OCI-LY1 (cell line): ENCODE measurements around the gene FCN1.

Experiments
- H2AFZ ChIP-seq: fragments of 200-600 bp; sonication (generic), shearing (Covaris generic); 2 replicates; pipeline ENCODE4 v1.6.0; 2014; ENCODE audit warnings: antibody characterized with exemption, mild to moderate bottlenecking, low read length
- H3F3A ChIP-seq: fragments of 200-600 bp; sonication (generic), shearing (Covaris generic); 2 replicates; pipeline ENCODE4 v1.6.0; 2014; ENCODE audit warnings: mild to moderate bottlenecking, antibody characterized with exemption, low read length, moderate library complexity; ENCODE audit not compliant: insufficient read depth
- H3K27ac ChIP-seq: fragments of 200-600 bp; sonication (generic); 2 replicates; pipeline ENCODE4 v1.5.1; 2014; ENCODE audit warnings: low read length, mixed run types, mild to moderate bottlenecking, low read depth; ENCODE audit not compliant: poor library complexity, severe bottlenecking
- H3K27me3 ChIP-seq: fragments of 200-600 bp; sonication (generic); 2 replicates; pipeline ENCODE4 v1.6.0; 2014; ENCODE audit warnings: antibody characterized with exemption, mild to moderate bottlenecking, low read length, moderate library complexity; ENCODE audit not compliant: insufficient read depth
- H3K36me3 ChIP-seq: fragments of 200-600 bp; sonication (generic); 2 replicates; pipeline ENCODE4 v1.6.1; 2014; ENCODE audit warnings: mild to moderate bottlenecking, antibody characterized with exemption, low read length, moderate library complexity, mixed read lengths; ENCODE audit not compliant: insufficient read depth
- H3K4me1 ChIP-seq: fragments of 200-600 bp; sonication (generic); 2 replicates; pipeline ENCODE4 v1.5.1; 2014; ENCODE audit warnings: mild to moderate bottlenecking, low read length, moderate library complexity; ENCODE audit not compliant: insufficient read depth, severe bottlenecking
- H3K4me2 ChIP-seq: fragments of 200-600 bp; sonication (generic), shearing (Covaris generic); 2 replicates; pipeline ENCODE4 v1.6.1; 2014; ENCODE audit warnings: low read length
- H3K4me3 ChIP-seq: fragments of 200-600 bp; sonication (generic); 2 replicates; pipeline ENCODE4 v1.5.1; 2014; ENCODE audit warnings: low read length, low read depth, mild to moderate bottlenecking, mixed read lengths; ENCODE audit not compliant: poor library complexity, severe bottlenecking
- H3K79me2 ChIP-seq: fragments of 200-600 bp; shearing (Covaris generic); 2 replicates; pipeline ENCODE4 v1.6.1; 2016; ENCODE audit warnings: mixed run types, low read length, mixed read lengths; ENCODE audit not compliant: insufficient read depth
- H3K9ac ChIP-seq: fragments of 200-600 bp; sonication (generic), shearing (Covaris generic); 2 replicates; pipeline ENCODE4 v1.6.1; 2014; ENCODE audit warnings: mild to moderate bottlenecking, low read length, mixed read lengths
- H3K9me2 ChIP-seq: fragments of 200-600 bp; sonication (generic), shearing (Covaris generic); 2 replicates; pipeline ENCODE4 v1.6.1; 2014; ENCODE audit warnings: low read depth, mild to moderate bottlenecking, low read length, mixed read lengths
- H3K9me3 ChIP-seq: fragments of 200-600 bp; shearing (Covaris generic); 2 replicates; pipeline ENCODE4 v1.6.1; 2014; ENCODE audit warnings: low read length, mixed read lengths
- H4K20me1 ChIP-seq: fragments of 200-600 bp; sonication (generic), shearing (Covaris generic); 2 replicates; pipeline ENCODE4 v1.6.0; 2016; ENCODE audit warnings: mild to moderate bottlenecking, low read length; ENCODE audit not compliant: insufficient read depth
- EZH2 ChIP-seq: fragments of 200-600 bp; sonication (generic), shearing (Covaris generic); IDR thresholded peaks from 2 replicates; pipeline ENCODE4 v1.8.0; 2017; ENCODE audit warnings: borderline replicate concordance, mixed run types, mild to moderate bottlenecking, antibody characterized with exemption, low read length, moderate library complexity, mixed read lengths
- TF ChIP-seq, protein P1 (sequence below): fragments of 200-600 bp; sonication (generic), shearing (Covaris generic); IDR thresholded peaks from 2 replicates; pipeline ENCODE4 v1.5.1; 2017; ENCODE audit warnings: mild to moderate bottlenecking, antibody characterized with exemption, low read length, moderate library complexity, mixed read lengths

Gene FCN1

DNA sequence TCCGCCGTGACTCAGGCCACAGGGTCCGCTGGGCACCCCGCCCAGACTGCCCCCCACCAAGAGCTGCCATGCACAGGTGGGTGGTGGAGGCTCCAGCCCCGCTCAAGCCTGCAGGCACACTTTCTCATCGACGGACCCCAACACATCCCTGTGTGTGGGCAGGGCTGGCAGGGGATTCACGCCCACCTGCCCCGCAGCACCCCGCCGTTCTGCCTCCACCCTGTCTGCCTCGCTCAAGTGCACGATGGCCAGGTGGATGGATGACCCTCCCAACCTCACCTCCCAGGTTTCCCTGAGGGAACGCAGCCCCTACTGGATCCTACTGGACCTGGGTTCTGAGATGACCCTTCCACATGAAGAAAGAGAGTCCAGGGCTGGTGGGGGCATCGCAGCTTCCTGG, 26.1 kb upstream of the FCN1 start:
- H3K4me2 ChIP-seq = no peak overlapping the region
- H3F3A ChIP-seq = no peaks in the 10 kb centered on the region
- no peaks in the 10 kb centered on the region for H3K9me2 ChIP-seq
- no peak overlapping the region for H2AFZ ChIP-seq
- peaks cover 14% of the 10 kb centered on the region for H3K27me3 ChIP-seq
- H3K4me1 ChIP-seq = no peaks in the 10 kb centered on the region
- no peak overlapping the region for H3K9ac ChIP-seq
- H3K27ac ChIP-seq = no peak overlapping the region
- no peaks in the 10 kb centered on the region for H3K9me3 ChIP-seq
- H3K4me3 ChIP-seq = no peak overlapping the region
- no peaks in the 10 kb centered on the region for H4K20me1 ChIP-seq
- TF ChIP-seq, protein P1, sequence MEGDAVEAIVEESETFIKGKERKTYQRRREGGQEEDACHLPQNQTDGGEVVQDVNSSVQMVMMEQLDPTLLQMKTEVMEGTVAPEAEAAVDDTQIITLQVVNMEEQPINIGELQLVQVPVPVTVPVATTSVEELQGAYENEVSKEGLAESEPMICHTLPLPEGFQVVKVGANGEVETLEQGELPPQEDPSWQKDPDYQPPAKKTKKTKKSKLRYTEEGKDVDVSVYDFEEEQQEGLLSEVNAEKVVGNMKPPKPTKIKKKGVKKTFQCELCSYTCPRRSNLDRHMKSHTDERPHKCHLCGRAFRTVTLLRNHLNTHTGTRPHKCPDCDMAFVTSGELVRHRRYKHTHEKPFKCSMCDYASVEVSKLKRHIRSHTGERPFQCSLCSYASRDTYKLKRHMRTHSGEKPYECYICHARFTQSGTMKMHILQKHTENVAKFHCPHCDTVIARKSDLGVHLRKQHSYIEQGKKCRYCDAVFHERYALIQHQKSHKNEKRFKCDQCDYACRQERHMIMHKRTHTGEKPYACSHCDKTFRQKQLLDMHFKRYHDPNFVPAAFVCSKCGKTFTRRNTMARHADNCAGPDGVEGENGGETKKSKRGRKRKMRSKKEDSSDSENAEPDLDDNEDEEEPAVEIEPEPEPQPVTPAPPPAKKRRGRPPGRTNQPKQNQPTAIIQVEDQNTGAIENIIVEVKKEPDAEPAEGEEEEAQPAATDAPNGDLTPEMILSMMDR = no peak
- no peak for TF ChIP-seq EZH2
- no peaks in the 10 kb centered on the region for H3K36me3 ChIP-seq
- no peaks in the 10 kb centered on the region for H3K79me2 ChIP-seq

DNA sequence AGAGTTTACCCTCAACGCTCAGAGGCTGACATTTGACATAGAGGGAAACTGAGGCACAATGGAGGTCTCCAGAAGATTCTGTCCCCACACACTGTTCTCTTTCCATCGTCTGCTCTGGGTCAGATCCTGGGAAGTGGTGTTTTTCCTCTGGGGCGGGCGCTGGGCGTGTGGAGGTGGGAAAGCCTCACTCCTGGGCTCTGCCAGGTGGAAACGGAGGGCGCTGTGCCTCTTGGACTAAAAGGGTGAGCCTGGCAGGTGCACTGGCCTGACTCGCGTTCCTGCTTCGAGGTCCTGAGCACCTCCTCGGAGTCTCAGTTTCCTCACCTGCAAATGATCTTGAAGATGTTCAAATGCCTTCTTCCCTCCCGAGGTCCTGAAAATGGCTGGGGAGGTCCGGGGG, 25.7 kb upstream of the FCN1 start:
- H3K4me3 ChIP-seq = no peak overlapping the region
- H3K27ac ChIP-seq = no peak overlapping the region
- no peaks in the 10 kb centered on the region for H3K36me3 ChIP-seq
- H3K9me3 ChIP-seq = no peaks in the 10 kb centered on the region
- H3K27me3 ChIP-seq = peaks cover 14% of the 10 kb centered on the region
- no peak overlapping the region for H2AFZ ChIP-seq
- no peaks in the 10 kb centered on the region for H3K4me1 ChIP-seq
- no peaks in the 10 kb centered on the region for H4K20me1 ChIP-seq
- H3K9ac ChIP-seq = no peak overlapping the region
- no peaks in the 10 kb centered on the region for H3K79me2 ChIP-seq
- no peaks in the 10 kb centered on the region for H3K9me2 ChIP-seq
- TF ChIP-seq, protein P1 = no peak
- TF ChIP-seq EZH2 = no peak
- no peak overlapping the region for H3K4me2 ChIP-seq
- no peaks in the 10 kb centered on the region for H3F3A ChIP-seq

DNA sequence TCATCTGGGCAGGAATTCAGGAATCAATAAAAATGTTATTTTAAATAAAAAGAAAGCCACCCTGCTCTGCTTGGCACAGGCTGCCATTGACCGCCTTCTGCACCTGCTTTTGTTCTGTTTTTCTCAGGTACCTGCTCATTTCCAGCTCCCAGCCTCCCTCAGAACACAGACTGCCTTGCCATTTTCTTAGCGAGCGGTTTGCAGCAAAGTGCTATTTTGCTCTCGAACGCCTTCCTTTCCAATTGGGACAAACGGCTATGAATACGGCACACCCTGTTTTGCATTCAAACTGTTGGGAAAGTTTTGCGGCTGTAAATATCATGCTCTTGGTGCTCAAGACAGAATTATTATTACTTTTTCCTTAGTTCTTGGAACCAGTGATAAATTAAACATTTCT, 25.1 kb upstream of the FCN1 start:
- no peaks in the 10 kb centered on the region for H3K9me2 ChIP-seq
- no peak overlapping the region for H2AFZ ChIP-seq
- peaks cover 14% of the 10 kb centered on the region for H3K27me3 ChIP-seq
- H3F3A ChIP-seq = no peaks in the 10 kb centered on the region
- no peaks in the 10 kb centered on the region for H3K36me3 ChIP-seq
- H3K79me2 ChIP-seq = no peaks in the 10 kb centered on the region
- no peak overlapping the region for H3K27ac ChIP-seq
- H4K20me1 ChIP-seq = no peaks in the 10 kb centered on the region
- no peaks in the 10 kb centered on the region for H3K9me3 ChIP-seq
- no peak overlapping the region for H3K4me3 ChIP-seq
- no peak overlapping the region for H3K9ac ChIP-seq
- H3K4me2 ChIP-seq = no peak overlapping the region
- H3K4me1 ChIP-seq = peaks cover 3% of the 10 kb centered on the region
- TF ChIP-seq, protein P1 = no peak
- TF ChIP-seq EZH2 = no peak
